ENCODE data around the gene MARK3. TPM values are rescaled to one million over a fixed set of nuclear protein-coding genes. Genes with fewer than 3 reads are reported as not detected.

The MARK3 gene
- total RNA-seq, 4 donors from 2014 or later, result 109 to 143 (median 125) TPM

DNA sequence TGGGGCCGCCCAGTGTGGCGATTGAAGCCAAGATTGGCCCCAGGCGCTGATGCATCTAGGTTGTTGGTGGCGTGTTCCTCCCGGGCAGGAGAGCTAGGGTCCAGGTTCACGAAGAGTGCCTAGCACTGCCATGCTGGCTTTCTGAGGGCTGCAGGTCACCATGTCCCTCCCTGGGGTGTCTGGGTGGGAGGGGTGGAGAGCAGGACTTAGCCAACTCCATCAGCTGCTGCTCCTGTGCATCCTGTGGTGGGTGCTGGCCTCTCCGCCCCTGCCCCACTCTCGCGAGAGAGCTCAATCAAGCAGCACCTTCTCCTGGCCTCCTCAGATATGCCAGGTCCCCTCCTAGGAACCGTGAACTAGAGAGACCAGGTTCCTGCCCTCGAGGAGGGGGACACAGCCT, 145.6 kb downstream of the MARK3 start:
- no peak overlapping the region for H3K27ac ChIP-seq
- WGBS, 2 donors, result 88 to 92% methylated on average over 5 to 10 of the region's 11 CpGs

GRCh38 chr14:103531421-103532215, 146.4 kb downstream of the MARK3 start:
- WGBS, 2 donors, result 87 to 91% methylated on average over 15 of the region's 15 CpGs
- DNase-seq (ENCODE audit: low spot score in 2 of 2), result no peak
- Histone ChIP-seq H3K27ac (no peak overlapping the region), H3K9me3 (no peaks in the 10 kb centered on the region), H3K36me3 (peaks cover 0 to 64% (median 0%) of the 10 kb centered on the region in 3 donors), H3K4me1 (peaks cover 0 to 76% (median 32%) of the 10 kb centered on the region in 4 donors), H3K27me3 (no peaks in the 10 kb centered on the region), H3K4me3 (no peak overlapping the region)
- no peak for TF ChIP-seq CTCF (IDR thresholded peaks at IDR 0.05)
- TF ChIP-seq EP300 (IDR thresholded peaks at IDR 0.05), result no peak
- TF ChIP-seq POLR2A (IDR thresholded peaks at IDR 0.05), result no peak

More for the DNA sequence above, 145.6 kb downstream of the MARK3 start:
- no peak overlapping the region for H3K4me3 ChIP-seq
- TF ChIP-seq EP300 (IDR thresholded peaks at IDR 0.05) (no peak), POLR2A (IDR thresholded peaks at IDR 0.05) (no peak), CTCF (IDR thresholded peaks at IDR 0.05) (no peak)
- peaks cover 0 to 78% (median 34%) of the 10 kb centered on the region in 4 donors for H3K4me1 ChIP-seq
- no peak for DNase-seq (ENCODE audit: low spot score in 2 of 2)
- H3K27me3 ChIP-seq, result no peaks in the 10 kb centered on the region
- peaks cover 0 to 56% (median 0%) of the 10 kb centered on the region in 3 donors for H3K36me3 ChIP-seq
- H3K9me3 ChIP-seq, result no peaks in the 10 kb centered on the region

- WGBS, 2 donors, result 82 to 87% methylated on average over 18 to 27 of the region's 32 CpGs
- no peak overlapping the region for H3K4me3 ChIP-seq
- TF ChIP-seq EP300 (IDR thresholded peaks at IDR 0.05) (no peak), CTCF (IDR thresholded peaks at IDR 0.05) (no peak), POLR2A (IDR thresholded peaks at IDR 0.05) (no peak)
- H3K27me3 ChIP-seq, result no peaks in the 10 kb centered on the region
- H3K4me1 ChIP-seq, result peaks cover 0 to 67% (median 29%) of the 10 kb centered on the region in 4 donors
- peak overlapping the region in 1 of 4 donors; percentile 44 for H3K27ac ChIP-seq
- peaks cover 0 to 65% (median 0%) of the 10 kb centered on the region in 3 donors for H3K36me3 ChIP-seq
- no peaks in the 10 kb centered on the region for H3K9me3 ChIP-seq
- no peak for DNase-seq (ENCODE audit: low spot score in 2 of 2)
Measured at GRCh38 chr14:103532216-103533136, 147.3 kb downstream of the MARK3 start.

DNA sequence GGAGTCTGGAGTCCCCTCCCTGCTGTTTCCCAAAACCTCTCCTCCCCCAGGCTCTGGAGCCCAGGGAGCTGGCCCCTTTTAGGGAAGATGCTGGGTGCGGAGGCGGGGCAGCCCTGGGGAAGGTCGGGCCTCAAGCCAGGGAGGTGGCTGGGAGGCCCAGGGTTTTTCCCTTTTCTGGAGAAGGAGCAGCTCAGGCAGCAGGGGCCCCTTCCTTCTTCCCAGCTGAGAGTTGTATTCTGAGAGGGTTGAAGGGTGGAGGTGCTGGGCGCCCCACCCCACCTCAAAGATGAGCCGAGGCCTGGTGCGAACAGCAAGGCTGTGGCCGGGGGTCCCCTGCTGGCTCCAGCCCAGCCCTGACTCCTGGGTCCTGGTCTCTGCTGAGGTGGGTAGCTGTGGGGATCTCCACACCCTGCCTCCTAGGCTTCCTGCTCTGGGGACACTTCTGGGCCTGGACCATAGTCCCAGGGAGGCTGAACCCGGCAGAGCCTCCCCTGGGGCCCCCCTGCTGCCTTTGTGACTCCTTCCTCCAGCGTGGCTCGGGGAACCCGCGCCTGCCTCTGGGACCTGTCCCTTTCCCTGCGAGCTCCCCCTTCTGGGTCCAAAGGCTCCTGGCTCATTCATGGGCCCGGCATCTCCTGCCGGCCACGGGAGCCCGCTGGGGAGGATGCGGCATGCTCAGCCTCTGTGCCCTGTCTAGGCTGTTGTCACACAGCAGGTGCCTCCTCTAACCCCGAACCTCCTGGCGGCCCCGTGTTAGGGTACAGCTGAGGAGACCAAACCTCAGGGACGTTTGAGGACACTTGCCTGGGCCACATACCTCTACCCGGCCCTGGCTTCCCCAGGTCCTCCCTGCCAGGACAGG, 148.2 kb downstream of the MARK3 start:
- no peak for DNase-seq (ENCODE audit: low spot score in 2 of 2)
- H3K36me3 ChIP-seq, result peaks cover 0 to 65% (median 0%) of the 10 kb centered on the region in 3 donors
- no peaks in the 10 kb centered on the region for H3K27me3 ChIP-seq
- H3K4me1 ChIP-seq, result peaks cover 0 to 65% (median 23%) of the 10 kb centered on the region in 4 donors
- H3K27ac ChIP-seq, result peak overlapping the region in 2 of 4 donors; percentile 36 to 44
- 79 to 80% methylated on average over 16 to 22 of the region's 23 CpGs for WGBS, 2 donors
- no peaks in the 10 kb centered on the region for H3K9me3 ChIP-seq
- TF ChIP-seq EP300 (IDR thresholded peaks at IDR 0.05) (no peak), CTCF (IDR thresholded peaks at IDR 0.05) (no peak)
- H3K4me3 ChIP-seq, result no peak overlapping the region
